ENCODE results near the gene UGGT1.

The UGGT1 gene

GRCh38 chr2:128228894-128229293 lies 137.9 kb downstream of the UGGT1 start:
- FAIRE-seq, result no peak

DNA sequence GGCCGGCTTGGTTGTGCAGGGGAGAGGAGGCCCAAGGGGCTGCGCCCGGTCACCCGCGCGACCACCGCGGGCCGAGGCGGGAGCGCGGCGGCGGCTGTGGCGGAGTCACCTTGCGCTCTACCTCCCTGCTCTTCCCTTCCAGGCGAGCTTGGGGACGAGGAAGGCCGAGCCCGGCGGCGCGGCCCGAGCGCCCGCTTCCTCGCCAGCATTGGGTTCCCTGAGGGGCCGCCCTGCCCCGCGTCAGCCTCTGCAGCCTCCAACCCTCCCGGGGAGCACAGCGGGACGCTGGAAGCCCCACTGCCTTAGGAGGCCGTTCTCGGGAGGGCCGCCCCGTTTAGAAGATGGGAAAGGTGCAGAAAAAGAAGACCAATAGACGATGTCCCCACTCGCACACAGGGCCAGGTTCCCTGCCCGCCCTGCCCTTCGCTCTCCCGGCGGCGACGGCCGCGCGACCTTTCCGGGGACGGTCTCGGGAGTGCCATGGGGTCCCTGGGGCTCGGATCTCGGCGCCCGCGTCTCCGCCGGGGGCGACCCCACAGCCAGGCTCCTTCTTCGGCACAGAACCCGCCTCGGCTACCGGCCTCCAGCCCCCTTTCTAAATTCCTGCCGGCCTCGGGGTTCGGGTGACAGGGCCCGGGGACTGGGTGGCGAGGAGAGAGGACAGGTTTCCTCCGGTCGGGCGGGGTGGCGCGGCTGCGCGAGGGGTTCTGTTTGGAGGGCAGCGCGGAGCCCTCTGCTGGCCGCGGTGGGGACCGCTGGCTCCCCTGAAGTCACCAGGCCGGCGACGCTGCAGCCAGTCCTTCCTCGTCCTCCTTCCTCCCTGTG lies 142.2 kb downstream of the UGGT1 start:
- FAIRE-seq, result no peak

DNA sequence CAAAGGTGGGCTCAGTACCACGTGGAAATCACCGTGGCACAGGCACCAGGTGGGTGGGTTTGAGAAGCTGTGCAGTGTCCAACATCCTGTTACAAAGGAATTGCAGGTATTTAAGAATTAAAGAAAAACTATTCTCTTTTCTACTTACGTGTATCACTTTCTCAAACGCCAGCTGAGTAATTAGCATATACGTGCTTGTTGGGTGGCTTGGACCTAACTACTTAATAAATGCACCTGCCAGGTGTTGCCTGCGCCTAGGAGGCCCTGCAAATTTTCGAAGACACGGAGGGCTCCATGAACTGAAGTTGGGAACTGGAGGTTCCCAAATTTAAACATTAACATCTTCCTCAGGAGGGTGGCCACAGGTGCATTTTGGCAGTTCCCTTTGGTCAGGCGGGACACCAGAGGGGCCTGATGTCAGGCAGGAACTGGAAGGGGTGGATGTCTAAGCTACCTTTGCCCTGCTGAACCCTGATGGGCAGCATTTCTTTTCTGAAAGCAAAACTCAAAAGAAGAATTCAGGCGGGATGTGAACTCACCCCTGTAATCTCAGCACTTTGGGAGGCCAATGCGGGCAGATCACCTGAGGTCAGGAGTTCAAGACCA lies 142.9 kb downstream of the UGGT1 start:
- FAIRE-seq, result no peak

DNA sequence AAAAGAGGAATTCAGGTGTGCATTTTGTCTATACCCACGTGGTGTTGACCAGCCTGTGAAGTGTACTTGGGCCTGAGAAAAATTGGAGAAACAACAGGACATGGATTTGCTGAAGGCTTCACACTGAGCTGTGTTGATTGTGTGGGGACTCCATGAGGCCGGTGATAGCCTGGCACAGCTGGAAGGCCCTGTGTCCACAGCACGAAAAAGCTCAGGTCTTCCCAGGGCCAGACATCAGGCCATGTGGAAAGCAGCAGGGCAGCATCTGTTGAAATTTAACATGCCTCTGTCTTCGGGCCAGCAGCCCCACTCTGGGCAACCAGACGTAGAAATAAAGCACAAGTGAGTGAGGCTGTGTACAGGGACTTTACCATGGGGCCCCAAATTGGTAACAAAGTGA lies 143.6 kb downstream of the UGGT1 start:
- FAIRE-seq, result no peak

DNA sequence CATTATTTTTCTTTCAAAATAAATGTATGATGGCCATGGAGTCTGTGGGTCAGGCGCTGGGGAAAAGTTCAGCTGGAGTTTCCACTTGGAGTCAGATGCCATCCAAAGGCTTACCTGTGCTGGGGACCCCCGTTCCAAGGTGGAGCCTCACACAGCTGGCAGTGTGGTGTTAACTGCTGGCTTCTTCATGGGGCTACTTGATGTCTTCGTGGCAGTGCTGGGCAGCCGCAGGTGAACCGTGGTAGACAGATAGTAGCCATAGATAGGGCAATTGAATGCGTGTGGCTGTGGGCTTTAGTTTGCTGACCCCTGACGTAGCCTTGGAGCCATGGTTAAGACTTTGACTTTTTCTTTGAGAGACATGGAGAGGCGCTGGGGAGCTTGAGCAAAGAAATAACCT lies 144.6 kb downstream of the UGGT1 start:
- FAIRE-seq, result no peak

- FAIRE-seq, result no peak
These were observed 145.6 kb downstream of the UGGT1 start for GRCh38 chr2:128236491-128237035.

- no peak for FAIRE-seq
These were observed 146.1 kb downstream of the UGGT1 start for GRCh38 chr2:128237081-128237534.

GRCh38 chr2:128237911-128238697 lies 147.1 kb downstream of the UGGT1 start:
- FAIRE-seq, result no peak

DNA sequence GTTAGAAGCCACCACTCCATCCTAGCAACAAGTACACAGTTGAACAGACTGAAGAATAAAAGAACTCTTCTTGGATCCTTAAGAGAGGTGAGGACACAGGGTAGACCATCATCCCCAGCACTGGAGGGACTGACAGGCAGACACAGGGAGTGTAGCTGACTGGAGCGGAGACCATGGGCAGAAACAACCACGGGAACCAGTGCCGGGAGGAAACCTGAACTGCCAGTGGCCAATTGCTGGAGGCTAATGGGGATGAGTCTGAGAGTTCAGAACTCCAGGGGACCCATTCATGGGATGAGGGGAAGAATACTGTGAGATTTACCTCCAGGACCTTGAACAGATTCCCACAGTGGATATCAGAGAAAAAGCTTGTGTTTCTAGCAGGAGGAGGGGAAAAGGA lies 150.9 kb downstream of the UGGT1 start:
- no peak for FAIRE-seq
